Activated CD4-positive, alpha-beta memory T cell treated with anti-CD3 and anti-CD28 coated beads for 36 hours (primary cell): ENCODE measurements around the gene MRGPRX1. TPM values are rescaled to one million over a fixed set of nuclear protein-coding genes. Genes with fewer than 3 reads are reported as not detected.
"Not testable (repeated sequence)": the region's sequence is repeated elsewhere in the genome, so short reads cannot be mapped to it uniquely, and the experiment has no call there.

ENCODE experiments used
- CTCF ChIA-PET: fragments of 350-600 bp; sonication (Branson Sonifier 250); formaldehyde crosslinking; loops from one replicate; lab custom pipeline; 2021; ENCODE audit warnings: antibody characterized with exemption, inconsistent platforms; lab: Charles Lee
- POLR2A ChIA-PET: fragments of 350-600 bp; sonication (Branson Sonifier 250); formaldehyde crosslinking; loops from one replicate; lab custom pipeline; 2021; ENCODE audit warnings: antibody characterized with exemption; lab: Charles Lee
- DNase-seq: peaks from one replicate; pipeline ENCODE4 v3.0.0-alpha.2; 2020
- H3K27ac Mint-ChIP-seq: one replicate; pipeline ENCODE4 v1.8.0; 2021; ENCODE audit warnings: mixed read lengths
- H3K27me3 Mint-ChIP-seq: one replicate; pipeline ENCODE4 v1.8.0; 2021; ENCODE audit warnings: mixed read lengths
- H3K36me3 Mint-ChIP-seq: one replicate; pipeline ENCODE4 v1.8.0; 2021; ENCODE audit warnings: mixed read lengths
- H3K4me1 Mint-ChIP-seq: one replicate; pipeline ENCODE4 v1.8.0; 2021; ENCODE audit warnings: low read depth, mixed read lengths
- H3K4me3 Mint-ChIP-seq: one replicate; pipeline ENCODE4 v1.8.0; 2021; ENCODE audit warnings: mild to moderate bottlenecking, mixed read lengths
- H3K9me3 Mint-ChIP-seq: one replicate; pipeline ENCODE4 v1.8.0; 2021; ENCODE audit warnings: mixed read lengths
- intact Hi-C: fragments of 100-400 bp; cut with micrococcal nuclease; formaldehyde crosslinking; loops from one replicate; pipeline ENCODE4 v1.15.1; 2023
- total RNA-seq, 2 experiments: library from RNA; stranded (reverse); gene quantifications; one replicate each; pipeline ENCODE4 v1.2.3, GENCODE V29; 2021

Gene MRGPRX1
- total RNA-seq, 2 experiments from 2014 or later, result not detected

- Mint-ChIP-seq H3K27me3 (no peaks in the 10 kb centered on the region), H3K4me1 (no peaks in the 10 kb centered on the region), H3K36me3 (no peaks in the 10 kb centered on the region), H3K4me3 (no peak overlapping the region), H3K27ac (no peak overlapping the region), H3K9me3 (peaks cover 4% of the 10 kb centered on the region)
- intact Hi-C loops, result no loop called here
- DNase-seq, result no peak
- CTCF ChIA-PET, result no interaction called here
- POLR2A ChIA-PET, result interaction anchor here (0.7 kb wide), 1 partner anchor 722 kb away, joined by 3 read pairs; no protein-coding TSS in a partner anchor
Observed at GRCh38 chr11:18927550-18928322, 11.5 kb downstream of the MRGPRX1 start.

DNA sequence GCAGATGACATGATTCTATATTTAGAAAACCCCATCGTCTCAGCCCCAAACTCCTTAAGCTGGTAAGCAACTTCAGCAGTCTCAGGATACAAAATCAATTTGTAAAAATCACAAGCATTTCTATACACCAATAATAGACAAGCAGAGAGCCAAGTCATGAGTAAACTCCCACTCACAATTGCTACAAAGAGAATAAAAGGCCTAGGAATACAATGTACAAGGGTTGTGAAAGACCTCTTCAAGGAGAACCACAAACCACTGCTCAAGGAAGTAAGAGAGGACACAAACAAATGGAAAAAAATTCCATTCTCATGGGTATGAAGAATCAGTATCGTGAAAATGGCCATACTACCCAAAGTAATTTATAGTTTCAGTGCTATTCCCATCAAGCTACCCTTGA is 13.8 kb downstream of the MRGPRX1 start:
- CTCF ChIA-PET, H3K36me3 Mint-ChIP-seq, intact Hi-C loops, H3K27me3 Mint-ChIP-seq, H3K27ac Mint-ChIP-seq, H3K4me3 Mint-ChIP-seq, H3K9me3 Mint-ChIP-seq, H3K4me1 Mint-ChIP-seq, DNase-seq: not testable (repeated sequence)
- POLR2A ChIA-PET, result interaction anchor here (0.6 kb wide), 1 partner anchor 59 kb away, joined by 4 read pairs; no protein-coding TSS in a partner anchor

DNA sequence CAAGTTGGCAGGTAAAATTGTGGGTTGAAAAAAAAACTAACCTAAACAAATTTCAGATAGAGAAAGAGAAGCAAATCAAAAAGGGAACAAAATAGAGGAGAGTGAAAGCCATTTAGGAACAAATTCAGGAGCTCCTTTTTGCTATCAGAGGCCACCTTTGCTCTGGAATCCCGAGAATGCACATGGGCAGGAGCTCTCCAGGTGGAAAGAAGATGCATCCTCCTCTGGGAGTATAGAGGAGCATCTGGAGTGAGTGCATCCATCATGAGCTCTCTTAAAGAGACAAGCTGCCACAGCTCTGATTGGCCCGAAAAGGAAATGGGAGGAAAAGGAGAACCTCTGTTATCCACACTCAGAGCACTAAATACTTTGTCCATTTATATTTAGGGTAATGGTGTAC is 26.3 kb downstream of the MRGPRX1 start:
- no peak for DNase-seq
- peaks cover 8% of the 10 kb centered on the region for H3K27me3 Mint-ChIP-seq
- POLR2A ChIA-PET, result no interaction called here
- H3K9me3 Mint-ChIP-seq, result no peaks in the 10 kb centered on the region
- intact Hi-C loops, result no loop called here
- no peaks in the 10 kb centered on the region for H3K36me3 Mint-ChIP-seq
- no peaks in the 10 kb centered on the region for H3K4me1 Mint-ChIP-seq
- no peak overlapping the region for H3K27ac Mint-ChIP-seq
- CTCF ChIA-PET, result no interaction called here
- no peak overlapping the region for H3K4me3 Mint-ChIP-seq

DNA sequence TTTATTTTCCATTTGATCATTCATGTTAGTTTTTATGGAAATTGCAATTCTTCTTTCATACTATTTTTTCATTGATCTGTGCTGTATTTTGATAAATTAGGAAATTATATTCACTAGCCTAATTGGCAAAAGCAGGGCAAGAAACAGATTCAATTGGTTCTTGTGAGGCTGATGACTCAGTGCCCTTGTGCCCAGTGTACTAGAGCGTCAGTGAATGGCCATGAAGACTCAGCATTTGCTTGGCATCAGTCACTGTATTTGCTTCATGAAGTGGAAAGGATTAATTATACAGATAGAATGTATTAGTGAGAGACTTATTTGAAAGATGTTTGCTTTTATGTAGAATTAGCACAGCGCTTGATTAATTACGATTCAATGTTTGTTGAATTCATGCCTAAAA is 31.8 kb downstream of the MRGPRX1 start:
- intact Hi-C loops, result no loop called here
- Mint-ChIP-seq H3K4me1 (no peaks in the 10 kb centered on the region), H3K27me3 (peaks cover 6% of the 10 kb centered on the region), H3K27ac (no peak overlapping the region), H3K9me3 (no peaks in the 10 kb centered on the region), H3K36me3 (no peaks in the 10 kb centered on the region), H3K4me3 (no peak overlapping the region)
- POLR2A ChIA-PET, result no interaction called here
- CTCF ChIA-PET, result no interaction called here
- DNase-seq, result no peak

GRCh38 chr11:18900637-18901036 is 38.6 kb downstream of the MRGPRX1 start:
- H3K36me3 Mint-ChIP-seq, H3K4me3 Mint-ChIP-seq, CTCF ChIA-PET, H3K27ac Mint-ChIP-seq, H3K4me1 Mint-ChIP-seq, intact Hi-C loops, DNase-seq, H3K9me3 Mint-ChIP-seq, POLR2A ChIA-PET: not testable (repeated sequence)
- peaks cover 30% of the 10 kb centered on the region for H3K27me3 Mint-ChIP-seq

DNA sequence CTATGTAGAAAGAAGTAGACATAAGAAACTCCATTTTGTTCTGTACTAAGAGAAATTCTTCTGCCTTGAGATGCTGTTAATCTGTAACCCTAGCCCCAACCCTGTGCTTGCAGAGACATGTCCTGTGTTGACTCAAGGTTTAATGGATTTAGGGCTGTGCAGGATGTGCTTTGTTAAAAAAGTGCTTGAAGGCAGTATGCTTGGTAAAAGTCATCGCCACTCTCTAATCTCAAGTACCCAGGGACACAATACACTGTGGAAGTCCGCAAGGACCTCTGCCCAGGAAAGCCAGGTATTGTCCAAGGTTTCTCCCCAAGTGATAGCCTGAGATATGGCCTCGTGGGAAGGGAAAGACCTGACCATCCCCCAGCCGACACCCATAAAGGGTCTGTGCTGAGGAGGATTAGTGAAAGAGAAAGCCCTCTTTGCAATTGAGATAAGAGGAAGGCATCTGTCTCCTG is 39.0 kb downstream of the MRGPRX1 start:
- intact Hi-C loops, H3K4me1 Mint-ChIP-seq, CTCF ChIA-PET, H3K9me3 Mint-ChIP-seq, H3K36me3 Mint-ChIP-seq, POLR2A ChIA-PET, H3K4me3 Mint-ChIP-seq, DNase-seq, H3K27ac Mint-ChIP-seq: not testable (repeated sequence)
- H3K27me3 Mint-ChIP-seq, result peaks cover 30% of the 10 kb centered on the region

GRCh38 chr11:18891712-18892111 is 47.5 kb downstream of the MRGPRX1 start:
- intact Hi-C loops, POLR2A ChIA-PET, H3K4me1 Mint-ChIP-seq, H3K4me3 Mint-ChIP-seq, CTCF ChIA-PET, H3K27me3 Mint-ChIP-seq, H3K36me3 Mint-ChIP-seq, H3K27ac Mint-ChIP-seq, DNase-seq, H3K9me3 Mint-ChIP-seq: not testable (repeated sequence)

GRCh38 chr11:18890615-18891014 is 48.6 kb downstream of the MRGPRX1 start:
- Mint-ChIP-seq H3K27ac (no peak overlapping the region), H3K27me3 (peaks cover 13% of the 10 kb centered on the region), H3K9me3 (peaks cover 3% of the 10 kb centered on the region), H3K4me3 (no peak overlapping the region), H3K36me3 (no peaks in the 10 kb centered on the region), H3K4me1 (no peaks in the 10 kb centered on the region)
- ChIA-PET POLR2A (no interaction called here), CTCF (no interaction called here)
- no peak for DNase-seq
- intact Hi-C loops, result no loop called here

Other genes with a start within 250 kb of the MRGPRX1 start
- under 1 TPM; 0.50 to 0.65 TPM for gene TMEM86A, start 240.6 kb downstream of the MRGPRX1 start, total RNA-seq
- under 1 TPM; 0.85 to 1.00 TPM for gene IGSF22, start 213.2 kb downstream of the MRGPRX1 start, total RNA-seq
- not detected for gene PTPN5, start 147.6 kb downstream of the MRGPRX1 start, total RNA-seq
- gene MRGPRX2, start 121.3 kb upstream of the MRGPRX1 start, total RNA-seq, result not detected
- gene ZDHHC13, start 177.8 kb upstream of the MRGPRX1 start, total RNA-seq, result 10 to 100 TPM; 25.4 to 26.8 TPM